Tibial nerve (tissue), 4 donors: ENCODE measurements around the gene ZC3H10.

ENCODE experiments used
- CTCF ChIP-seq, 5 experiments: fragments of 200-600 bp in 3 of 5; fragments of 450-650 bp in 2 of 5; sonication (generic) in 3 of 5; IDR thresholded peaks; one replicate each; pipeline ENCODE4 v1.5.1; 2016 to 2019; ENCODE audit warnings: antibody characterized with exemption in 5 of 5, mild to moderate bottlenecking in 3 of 5, moderate library complexity in 2 of 5
- EP300 ChIP-seq, 2 donors: sonication (generic); formaldehyde crosslinking; IDR thresholded peaks; one replicate each; pipeline ENCODE4 v1.6.1; 2017; ENCODE audit warnings: antibody characterized with exemption in 2 of 2, mild to moderate bottlenecking in 1 of 2
- POLR2A ChIP-seq, 2 donors: fragments of 450-650 bp; IDR thresholded peaks; one replicate each; pipeline ENCODE4 v1.6.1; 2017; ENCODE audit warnings: antibody characterized with exemption in 2 of 2, mild to moderate bottlenecking in 2 of 2, moderate library complexity in 2 of 2

- TF ChIP-seq CTCF (IDR thresholded peaks at IDR 0.05), result no peak
- no peak for TF ChIP-seq POLR2A (IDR thresholded peaks at IDR 0.05)
- TF ChIP-seq EP300 (IDR thresholded peaks at IDR 0.05), result no peak
These were observed 36.2 kb downstream of the ZC3H10 start for GRCh38 chr12:56154246-56154771.
